ENCODE measurements around the gene ESF1. TPM values are rescaled to one million over a fixed set of nuclear protein-coding genes. Genes with fewer than 3 reads are reported as not detected.

Gene ESF1
- total and polyA plus RNA-seq, 4 donors = 3.5 to 7.3 (median 5.7) TPM

DNA sequence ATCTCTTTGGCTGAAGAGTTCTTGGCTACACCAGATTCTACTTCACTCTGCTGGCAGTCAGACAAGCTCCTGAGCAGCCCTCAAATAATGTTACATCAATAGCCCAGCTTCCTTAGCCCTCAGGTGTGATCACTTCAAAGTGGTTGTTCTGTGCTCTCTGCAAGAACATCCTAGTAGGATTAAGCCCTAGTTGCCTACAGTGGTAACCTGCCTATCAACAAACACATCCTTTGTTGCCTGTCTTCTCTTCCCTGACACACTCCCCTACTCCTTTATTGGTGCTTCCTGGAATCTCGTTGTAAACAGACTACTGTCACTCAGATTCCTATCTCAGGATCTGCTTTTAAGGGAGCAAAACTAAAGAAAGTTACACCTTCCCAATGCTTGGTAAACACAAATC is 100.9 kb downstream of the ESF1 start:
- H3K4me1 ChIP-seq (ENCODE audit: control insufficient read depth in 4 of 4, insufficient read depth in 4 of 4, low read length in 3 of 4) = peaks cover 0 to 4% (median 0%) of the 10 kb centered on the region in 4 donors
- WGBS = 20% methylated on average over 1 of the region's 1 CpG
- no peak overlapping the region for H3K9ac ChIP-seq (ENCODE audit: low read depth in 1 of 2, low read length in 2 of 2)
- DNase-seq (ENCODE audit: low spot score) = no peak
- no peak overlapping the region for H3K4me3 ChIP-seq (ENCODE audit: low read depth in 1 of 3, low read length in 3 of 3)
- H3K36me3 ChIP-seq (ENCODE audit: control insufficient read depth in 4 of 4, insufficient read depth in 3 of 4, low read depth in 1 of 4, low read length in 3 of 4) = no peaks in the 10 kb centered on the region
- H3K27me3 ChIP-seq (ENCODE audit: control insufficient read depth in 4 of 4, insufficient read depth in 4 of 4, low read length in 3 of 4) = no peaks in the 10 kb centered on the region
- no peaks in the 10 kb centered on the region for H3K9me3 ChIP-seq (ENCODE audit: control insufficient read depth in 4 of 4, low read length in 3 of 4)
- no peak overlapping the region for H3K27ac ChIP-seq (ENCODE audit: low read depth in 1 of 2, low read length in 2 of 2)
- TF ChIP-seq REST (IDR thresholded peaks at IDR 0.05) = no peak
- no peak for TF ChIP-seq RAD21 (IDR thresholded peaks at IDR 0.05)
- TF ChIP-seq GABPA (IDR thresholded peaks at IDR 0.05 in 1 of 2, conservative IDR thresholded peaks at IDR 0.05 in 1 of 2) = no peak
- no peak for TF ChIP-seq FOXA2 (IDR thresholded peaks at IDR 0.05)
- no peak for TF ChIP-seq ATF3 (IDR thresholded peaks at IDR 0.05)
- no peak for TF ChIP-seq NR2F2 (IDR thresholded peaks at IDR 0.05)
- TF ChIP-seq, protein P1, sequence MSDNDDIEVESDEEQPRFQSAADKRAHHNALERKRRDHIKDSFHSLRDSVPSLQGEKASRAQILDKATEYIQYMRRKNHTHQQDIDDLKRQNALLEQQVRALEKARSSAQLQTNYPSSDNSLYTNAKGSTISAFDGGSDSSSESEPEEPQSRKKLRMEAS (IDR thresholded peaks at IDR 0.05) = no peak
- no peak for TF ChIP-seq ZBTB33 (IDR thresholded peaks at IDR 0.05)
- no peak for TF ChIP-seq JUND (IDR thresholded peaks at IDR 0.05)
- TF ChIP-seq FOXA1 (IDR thresholded peaks at IDR 0.05) = no peak
- no peak for TF ChIP-seq TAF1 (conservative IDR thresholded peaks at IDR 0.05)
- no peak for TF ChIP-seq SP1 (IDR thresholded peaks at IDR 0.05)
- TF ChIP-seq YY1 (IDR thresholded peaks at IDR 0.05) = no peak
- no peak for TF ChIP-seq RXRA (IDR thresholded peaks at IDR 0.05)
- no peak for TF ChIP-seq HNF4A (conservative IDR thresholded peaks at IDR 0.05)
- TF ChIP-seq, protein P2, sequence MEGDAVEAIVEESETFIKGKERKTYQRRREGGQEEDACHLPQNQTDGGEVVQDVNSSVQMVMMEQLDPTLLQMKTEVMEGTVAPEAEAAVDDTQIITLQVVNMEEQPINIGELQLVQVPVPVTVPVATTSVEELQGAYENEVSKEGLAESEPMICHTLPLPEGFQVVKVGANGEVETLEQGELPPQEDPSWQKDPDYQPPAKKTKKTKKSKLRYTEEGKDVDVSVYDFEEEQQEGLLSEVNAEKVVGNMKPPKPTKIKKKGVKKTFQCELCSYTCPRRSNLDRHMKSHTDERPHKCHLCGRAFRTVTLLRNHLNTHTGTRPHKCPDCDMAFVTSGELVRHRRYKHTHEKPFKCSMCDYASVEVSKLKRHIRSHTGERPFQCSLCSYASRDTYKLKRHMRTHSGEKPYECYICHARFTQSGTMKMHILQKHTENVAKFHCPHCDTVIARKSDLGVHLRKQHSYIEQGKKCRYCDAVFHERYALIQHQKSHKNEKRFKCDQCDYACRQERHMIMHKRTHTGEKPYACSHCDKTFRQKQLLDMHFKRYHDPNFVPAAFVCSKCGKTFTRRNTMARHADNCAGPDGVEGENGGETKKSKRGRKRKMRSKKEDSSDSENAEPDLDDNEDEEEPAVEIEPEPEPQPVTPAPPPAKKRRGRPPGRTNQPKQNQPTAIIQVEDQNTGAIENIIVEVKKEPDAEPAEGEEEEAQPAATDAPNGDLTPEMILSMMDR (IDR thresholded peaks at IDR 0.05; ENCODE audit: low read depth, low read length, missing input control) = no peak

Measured in liver (tissue), 9 donors.